Measurements from ENCODE around the gene GALP.

GRCh38 chr19:56170261-56170660 lies 5.5 kb upstream of the GALP start:
- TF ChIP-seq TCF4 (CRISPR knock-in tag; IDR thresholded peaks at IDR 0.05; ENCODE audit: borderline replicate concordance), result no peak
- no peak for TF ChIP-seq CSRNP3 (CRISPR knock-in tag; IDR thresholded peaks at IDR 0.05)
- no peak for TF ChIP-seq PATZ1 (CRISPR knock-in tag; IDR thresholded peaks at IDR 0.05; ENCODE audit: borderline replicate concordance)
